SK-N-SH (cell line): ENCODE data around the gene DDC. TPM values are rescaled to one million over a fixed set of nuclear protein-coding genes. Genes with fewer than 3 reads are reported as not detected.

Experiments
- CTCF ChIA-PET: fragments of 300-600, 350-600 bp; formaldehyde crosslinking; extraction: SDS; loops from one replicate; lab custom pipeline; 2021; lab: Yijun Ruan, JAX
- POLR2A ChIA-PET: fragments of 350-600 bp; sonication (Branson Sonifier 250); formaldehyde crosslinking; extraction: SDS; loops from one replicate; lab custom pipeline; 2020; ENCODE audit warnings: antibody characterized with exemption, inconsistent platforms; lab: Yijun Ruan, JAX
- DNase-seq: peaks from one replicate; pipeline ENCODE4 v3.0.0; 2012
- H2AFZ ChIP-seq: fragments of 200-600 bp; sonication (generic); 2 replicates; pipeline ENCODE4 v1.8.1; 2016; ENCODE audit warnings: antibody characterized with exemption, mild to moderate bottlenecking, low read depth
- H3F3A ChIP-seq: fragments of 200-600 bp; sonication (generic); replicated peaks from 2 replicates; pipeline ENCODE3; 2016; ENCODE audit warnings: antibody characterized with exemption, mild to moderate bottlenecking; ENCODE audit not compliant: insufficient read depth
- H3K27ac ChIP-seq, 2 experiments: fragments of 200-500 bp in 1 of 2; fragments of 200-600 bp in 1 of 2; sonication (Bioruptor generic) in 1 of 2; sonication (generic), shearing (Covaris generic) in 1 of 2; 2 replicates each; pipeline versions ENCODE4 v1.5.1 to v1.6.1; 2014 to 2016; ENCODE audit warnings: low read depth in 2 of 2, inconsistent platforms in 1 of 2, low read length in 1 of 2, mild to moderate bottlenecking in 1 of 2, mixed read lengths in 1 of 2
- H3K27me3 ChIP-seq: fragments of 200-600 bp; sonication (generic), shearing (Covaris generic); 2 replicates; pipeline ENCODE4 v1.6.1; 2016; ENCODE audit warnings: mixed run types; ENCODE audit not compliant: insufficient read depth
- H3K36me3 ChIP-seq, 2 experiments: fragments of 200-500 bp in 1 of 2; fragments of 200-600 bp in 1 of 2; sonication (Bioruptor generic) in 1 of 2; sonication (generic) in 1 of 2; replicated peaks in 1 of 2; 2 replicates each; pipeline versions ENCODE3 to v1.5.1; 2014 to 2016; ENCODE audit warnings: low read length in 1 of 2, mild to moderate bottlenecking in 1 of 2; ENCODE audit not compliant: insufficient read depth in 2 of 2, control insufficient read depth in 1 of 2
- H3K4me1 ChIP-seq, 2 experiments: fragments of 200-500 bp in 1 of 2; fragments of 200-600 bp in 1 of 2; sonication (Bioruptor generic) in 1 of 2; sonication (generic), shearing (Covaris generic) in 1 of 2; 2 replicates each; pipeline versions ENCODE4 v1.5.1 to v1.6.1; 2014 to 2016; ENCODE audit warnings: low read depth in 1 of 2, low read length in 1 of 2, mixed run types in 1 of 2; ENCODE audit not compliant: insufficient read depth in 2 of 2, control insufficient read depth in 1 of 2
- H3K4me2 ChIP-seq: fragments of 200-600 bp; sonication (generic), shearing (Covaris generic); 2 replicates; pipeline ENCODE4 v1.6.1; 2017; ENCODE audit warnings: mixed run types
- H3K4me3 ChIP-seq, 2 experiments: fragments of 200-500 bp in 1 of 2; fragments of 200-600 bp in 1 of 2; sonication (Bioruptor generic) in 1 of 2; sonication (generic), shearing (Covaris generic) in 1 of 2; 2 replicates each; pipeline versions ENCODE4 v1.5.1 to v1.8.1; 2014 to 2016; ENCODE audit warnings: low read depth in 2 of 2, inconsistent platforms in 1 of 2, low read length in 1 of 2, mild to moderate bottlenecking in 1 of 2, mixed read lengths in 1 of 2, moderate library complexity in 1 of 2
- H3K79me2 ChIP-seq: fragments of 200-600 bp; sonication (generic); 2 replicates; pipeline ENCODE4 v1.8.1; 2017; ENCODE audit warnings: mild to moderate bottlenecking; ENCODE audit not compliant: insufficient read depth
- H3K9ac ChIP-seq: fragments of 200-600 bp; sonication (generic); 2 replicates; pipeline ENCODE4 v1.6.1; 2017; ENCODE audit warnings: mixed run types
- H3K9me2 ChIP-seq: fragments of 200-600 bp; sonication (generic); 2 replicates; pipeline ENCODE4 v1.6.1; 2017; ENCODE audit warnings: mixed run types
- H3K9me3 ChIP-seq: fragments of 200-600 bp; sonication (generic); 2 replicates; pipeline ENCODE4 v1.6.1; 2017; ENCODE audit warnings: mixed run types, mild to moderate bottlenecking, moderate library complexity
- H4K20me1 ChIP-seq: fragments of 200-600 bp; sonication (generic); 2 replicates; pipeline ENCODE4 v1.6.1; 2017; ENCODE audit warnings: mild to moderate bottlenecking, mixed run types; ENCODE audit not compliant: insufficient read depth
- CHD2 ChIP-seq: fragments of 150-350 bp; IDR thresholded peaks from 2 replicates; pipeline ENCODE4 v1.6.1; 2018; ENCODE audit warnings: low read length; ENCODE audit not compliant: partially characterized antibody
- EP300 ChIP-seq, 2 experiments: IDR thresholded peaks; 2 replicates each; pipeline versions ENCODE4 v1.4.0 to v1.6.1; 2012; ENCODE audit warnings: borderline replicate concordance in 1 of 2, low read depth in 1 of 2, low read length in 1 of 2
- EZH2phosphoT487 ChIP-seq: fragments of 200-600 bp; sonication (generic); IDR thresholded peaks from 2 replicates; pipeline ENCODE4 v1.6.1; 2017; ENCODE audit warnings: low read depth, mixed run types, mild to moderate bottlenecking, antibody characterized with exemption, moderate library complexity, borderline replicate concordance
- FOXJ3 ChIP-seq: sonication (generic); formaldehyde crosslinking; IDR thresholded peaks from 2 replicates; pipeline ENCODE4 v1.5.1; 2020; ENCODE audit warnings: mild to moderate bottlenecking, missing genetic modification reagents
- GABPA ChIP-seq: IDR thresholded peaks from 2 replicates; pipeline ENCODE4 v1.4.0; 2012; ENCODE audit warnings: low read depth, mild to moderate bottlenecking
- GATA2 ChIP-seq: sonication (generic); formaldehyde crosslinking; IDR thresholded peaks from 2 replicates; pipeline ENCODE4 v1.5.0; 2020; ENCODE audit warnings: mild to moderate bottlenecking, missing genetic modification reagents
- MAX ChIP-seq: IDR thresholded peaks from 2 replicates; pipeline ENCODE4 v1.4.0; 2012; ENCODE audit warnings: low read depth
- MXI1 ChIP-seq: IDR thresholded peaks from 2 replicates; pipeline ENCODE4 v1.6.1; 2012; ENCODE audit warnings: mild to moderate bottlenecking, low read depth, low read length, improper control_type of control experiment
- NFIC ChIP-seq: IDR thresholded peaks from 2 replicates; pipeline ENCODE4 v1.4.0; 2012; ENCODE audit warnings: borderline replicate concordance
- POLR2AphosphoS5 ChIP-seq: IDR thresholded peaks from 2 replicates; pipeline ENCODE4 v1.6.1; 2012; ENCODE audit warnings: low read depth, low read length
- RAD21 ChIP-seq: IDR thresholded peaks from 2 replicates; pipeline ENCODE4 v1.6.1; 2012; ENCODE audit warnings: mild to moderate bottlenecking, low read length
- RCOR1 ChIP-seq: fragments of 150-350 bp; IDR thresholded peaks from 2 replicates; pipeline ENCODE4 v1.6.1; 2017; ENCODE audit warnings: antibody characterized with exemption, low read length
- RFX5 ChIP-seq: IDR thresholded peaks from 2 replicates; pipeline ENCODE4 v1.6.1; 2012; ENCODE audit warnings: mild to moderate bottlenecking, improper control_type of control experiment, low read length
- RXRA ChIP-seq: IDR thresholded peaks from 2 replicates; pipeline ENCODE4 v1.4.0; 2012; ENCODE audit warnings: low read depth, mild to moderate bottlenecking, borderline replicate concordance
- SMC3 ChIP-seq: IDR thresholded peaks from 2 replicates; pipeline ENCODE4 v1.6.1; 2012; ENCODE audit warnings: low read depth, low read length, improper control_type of control experiment
- TEAD4 ChIP-seq: IDR thresholded peaks from 2 replicates; pipeline ENCODE4 v1.4.0; 2012; ENCODE audit warnings: mild to moderate bottlenecking, borderline replicate concordance; ENCODE audit not compliant: insufficient read depth
- YY1 ChIP-seq: IDR thresholded peaks from 2 replicates; pipeline ENCODE4 v1.4.0; 2012; ENCODE audit warnings: low read depth, mild to moderate bottlenecking
- WGBS: methylation state at CpG from one replicate; pipeline ENCODE4 v1.1.6; 2017; ENCODE audit warnings: low lambda C conversion rate; 5-methylcytosine and 5-hydroxymethylcytosine counted together
- polyA plus RNA-seq, 3 experiments: library from polyadenylated mRNA; depleted of rRNA; stranded (reverse); fragments of >200 nt; gene quantifications; 2 replicates each; pipeline ENCODE4 v1.2.3, GENCODE V29; 2012
- TF ChIP-seq, protein P1 (sequence below): fragments of 150-350 bp; IDR thresholded peaks from 2 replicates; pipeline ENCODE4 v1.6.1; 2016; ENCODE audit warnings: mild to moderate bottlenecking, low read depth, low read length

DDC gene
- polyA plus RNA-seq, 1 of the 3 experiments (the other 2 are of a cell fraction), result 1.8 TPM

DNA sequence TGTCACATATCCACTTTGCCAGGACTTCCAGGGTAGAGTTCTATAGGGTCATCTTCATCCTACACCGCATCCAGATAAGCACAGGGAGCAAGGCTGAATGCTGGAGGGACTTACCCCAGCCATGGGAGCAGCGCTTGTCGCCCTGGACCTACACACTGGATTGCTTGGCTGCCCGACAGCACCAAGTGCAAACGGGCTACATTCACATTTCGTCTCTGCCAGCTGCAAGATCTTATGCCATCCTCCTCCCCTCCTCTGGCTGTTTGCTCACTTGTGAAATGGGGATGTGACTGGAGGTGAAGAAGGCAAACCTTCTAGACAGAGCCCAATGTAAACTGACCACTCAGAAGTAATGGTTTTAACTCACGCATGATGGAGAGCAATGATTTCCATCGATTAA is 1.0 kb downstream of the DDC start:
- CTCF ChIA-PET, result interaction anchor here (1.4 kb wide), 1 partner anchor 31 kb away, joined by 4 read pairs; no protein-coding TSS in a partner anchor

DNA sequence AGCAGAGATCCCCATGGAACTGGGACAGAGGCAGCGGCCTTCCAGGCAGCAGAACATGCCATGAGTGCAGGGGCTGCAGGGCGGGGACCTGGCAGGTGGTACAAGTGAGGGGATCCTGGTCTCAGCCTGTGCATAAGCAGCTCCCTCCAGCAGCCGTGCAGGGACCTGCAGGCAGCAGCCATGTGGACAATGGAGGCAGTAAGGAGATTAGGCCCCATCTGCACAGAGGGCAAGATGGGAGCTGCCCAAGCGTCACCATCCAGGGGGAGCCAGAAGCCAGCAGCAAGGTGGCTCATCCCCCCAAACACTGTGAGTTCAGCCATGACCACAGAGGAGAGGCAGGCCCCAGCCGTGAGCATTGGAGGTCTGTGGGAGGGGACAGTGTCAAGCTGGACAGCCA is 3.1 kb downstream of the DDC start:
- no peaks in the 10 kb centered on the region for H4K20me1 ChIP-seq
- H3K79me2 ChIP-seq, result no peaks in the 10 kb centered on the region
- peak overlapping the region in 1 of 2 experiments; percentile 99; a peak in 2 of 4 replicates for H3K27ac ChIP-seq
- H3K9me2 ChIP-seq, result no peaks in the 10 kb centered on the region
- CTCF ChIA-PET, result interaction anchor here (0.6 to 5.1 kb wide), 27 partner anchors 10 to 144 kb away, joined by 3 to 43 read pairs (median 4); no protein-coding TSS in a partner anchor
- TF ChIP-seq TEAD4, result no peak
- TF ChIP-seq MAX, result no peak
- peak; percentile 13; the same call in 1 of the 2 replicates for TF ChIP-seq MXI1
- TF ChIP-seq RXRA, result no peak
- TF ChIP-seq RAD21, result peak; percentile 41
- TF ChIP-seq, all 33 proteins: peak for 2
- POLR2A ChIA-PET, result interaction anchor here (0.8 to 2.5 kb wide), 7 partner anchors 15 to 87 kb away, joined by 3 to 18 read pairs (median 6); no protein-coding TSS in a partner anchor
- Histone ChIP-seq H3K4me3 (no peak overlapping the region), H3K36me3 (no peaks in the 10 kb centered on the region), H3K9me3 (no peaks in the 10 kb centered on the region), H3K4me2 (no peak overlapping the region), H3K27me3 (peaks cover 51% of the 10 kb centered on the region), H2AFZ (no peak overlapping the region), H3K9ac (no peak overlapping the region), H3F3A (no peaks in the 10 kb centered on the region), H3K4me1 (peaks cover 0 to 65% of the 10 kb centered on the region in 2 experiments; a peak in 2 of 4 replicates)
- 29% methylated on average over 3 of the region's 5 CpGs for WGBS
- DNase-seq, result no peak

More for the DNA sequence above, 1.0 kb downstream of the DDC start:
- no peak overlapping the region for H3K9ac ChIP-seq
- no peak overlapping the region for H3K4me3 ChIP-seq
- no peaks in the 10 kb centered on the region for H3K36me3 ChIP-seq
- no peaks in the 10 kb centered on the region for H3F3A ChIP-seq
- no peak overlapping the region for H2AFZ ChIP-seq
- no peaks in the 10 kb centered on the region for H3K79me2 ChIP-seq
- no peaks in the 10 kb centered on the region for H4K20me1 ChIP-seq
- POLR2A ChIA-PET, result interaction anchor here (0.6 to 2.5 kb wide), 3 partner anchors 33 to 62 kb away, joined by 3 to 18 read pairs (median 3); no protein-coding TSS in a partner anchor
- H3K9me3 ChIP-seq, result no peaks in the 10 kb centered on the region
- 59% methylated on average over 8 of the region's 8 CpGs for WGBS
- peak overlapping the region in 1 of 2 experiments; percentile 71; a peak in 1 of 4 replicates for H3K27ac ChIP-seq
- no peak for DNase-seq
- no peak overlapping the region for H3K4me2 ChIP-seq
- no peaks in the 10 kb centered on the region for H3K9me2 ChIP-seq
- H3K4me1 ChIP-seq, result peaks cover 0 to 62% of the 10 kb centered on the region in 2 experiments; a peak in 2 of 4 replicates
- H3K27me3 ChIP-seq, result peaks cover 36% of the 10 kb centered on the region; the same call in 1 of the 2 replicates
- TF ChIP-seq RXRA (no peak), YY1 (no peak)

DNA sequence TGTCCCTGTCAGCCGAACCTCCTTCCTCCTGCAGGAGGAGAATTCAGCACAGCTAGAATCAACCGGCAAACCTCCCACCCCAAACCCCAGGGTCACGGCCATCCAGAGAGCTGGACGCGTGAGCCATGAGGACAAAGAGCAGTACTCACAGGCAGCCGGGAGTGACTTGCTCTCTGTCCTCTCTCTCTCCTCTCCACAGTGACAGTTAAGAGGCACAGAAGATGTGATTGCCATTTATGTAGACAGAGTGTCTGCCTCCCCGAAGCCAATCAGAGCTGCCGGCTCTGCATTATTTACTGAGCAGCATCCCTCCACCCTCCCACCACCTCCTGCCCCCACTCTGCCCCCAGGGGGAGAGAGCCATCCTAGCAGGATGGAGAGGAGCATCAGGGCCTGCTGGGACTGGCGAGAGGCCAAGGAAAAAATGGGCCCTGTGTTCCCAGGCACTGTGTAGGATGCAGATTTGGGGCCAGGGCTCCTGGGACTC is 4.3 kb downstream of the DDC start:
- POLR2A ChIA-PET, result interaction anchor here (0.6 to 4.6 kb wide), 27 partner anchors 7 to 118 kb away, joined by 3 to 103 read pairs (median 5); partner anchors contain the start of gene FIGNL1

More for the DNA sequence above, 4.3 kb downstream of the DDC start:
- WGBS, result 6% methylated on average over 8 of the region's 9 CpGs
- Histone ChIP-seq H3F3A (no peaks in the 10 kb centered on the region), H3K4me3 (peak overlapping the region; percentile 28 to 55; a peak in 3 of 4 replicates), H3K36me3 (no peaks in the 10 kb centered on the region), H3K4me2 (no peak overlapping the region), H4K20me1 (no peaks in the 10 kb centered on the region), H3K79me2 (no peaks in the 10 kb centered on the region), H3K9me2 (no peaks in the 10 kb centered on the region), H3K27ac (peak overlapping the region in 1 of 2 experiments; percentile 99; a peak in 2 of 4 replicates), H2AFZ (0 out of 2 replicates have a peak overlapping the region, but pooled peaks have one; percentile 23), H3K4me1 (peaks cover 0 to 66% of the 10 kb centered on the region in 2 experiments; a peak in 2 of 4 replicates), H3K9ac (no peak overlapping the region), H3K27me3 (peaks cover 60% of the 10 kb centered on the region), H3K9me3 (no peaks in the 10 kb centered on the region)
- CTCF ChIA-PET, result interaction anchor here (0.8 to 5.1 kb wide), 40 partner anchors 9 to 600 kb away, joined by 3 to 43 read pairs (median 4); no protein-coding TSS in a partner anchor
- TF ChIP-seq RCOR1, result peak; percentile 69; the same call in 1 of the 2 replicates
- 0 out of 2 replicates have a peak, but pooled peaks have one; percentile 15 for TF ChIP-seq NFIC
- peak; percentile 66 for TF ChIP-seq POLR2AphosphoS5
- TF ChIP-seq, protein P1, sequence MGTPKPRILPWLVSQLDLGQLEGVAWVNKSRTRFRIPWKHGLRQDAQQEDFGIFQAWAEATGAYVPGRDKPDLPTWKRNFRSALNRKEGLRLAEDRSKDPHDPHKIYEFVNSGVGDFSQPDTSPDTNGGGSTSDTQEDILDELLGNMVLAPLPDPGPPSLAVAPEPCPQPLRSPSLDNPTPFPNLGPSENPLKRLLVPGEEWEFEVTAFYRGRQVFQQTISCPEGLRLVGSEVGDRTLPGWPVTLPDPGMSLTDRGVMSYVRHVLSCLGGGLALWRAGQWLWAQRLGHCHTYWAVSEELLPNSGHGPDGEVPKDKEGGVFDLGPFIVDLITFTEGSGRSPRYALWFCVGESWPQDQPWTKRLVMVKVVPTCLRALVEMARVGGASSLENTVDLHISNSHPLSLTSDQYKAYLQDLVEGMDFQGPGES, result no peak
- TF ChIP-seq RFX5, result peak; percentile 62; the same call in 1 of the 2 replicates
- 0 out of 2 replicates have a peak, but pooled peaks have one; percentile 11 for TF ChIP-seq SMC3
- peak in 1 of 2 experiments; percentile 85; a peak in 2 of 4 replicates for TF ChIP-seq EP300 (IDR thresholded peaks at IDR 0.05; ENCODE audit: borderline replicate concordance in 1 of 2, low read depth in 1 of 2, low read length in 1 of 2)
- TF ChIP-seq FOXJ3 (CRISPR knock-in tag), result peak; percentile 98
- TF ChIP-seq RAD21, result peak; percentile 25
- peak; percentile 98 for TF ChIP-seq MXI1
- no peak for TF ChIP-seq EZH2phosphoT487
- TF ChIP-seq CHD2, result peak; percentile 90
- TF ChIP-seq GATA2, result peak; percentile 26; the same call in 1 of the 2 replicates
- no peak for TF ChIP-seq GABPA
- peak; percentile 91 for DNase-seq
